Endodermal cell (in vitro differentiated cells): ENCODE results near the gene SLC12A8. TPM values are rescaled to one million over a fixed set of nuclear protein-coding genes. Genes with fewer than 3 reads are reported as not detected.

ENCODE experiments used
- DNase-seq: peaks from one replicate; pipeline ENCODE4 v3.0.0-alpha.2; 2017
- H3K27ac ChIP-seq: 2 replicates; pipeline ENCODE4 v1.5.1; 2013; ENCODE audit warnings: mild to moderate bottlenecking, low read depth, low read length, moderate library complexity
- H3K27me3 ChIP-seq: 2 replicates; pipeline ENCODE4 v1.6.1; 2013; ENCODE audit warnings: mild to moderate bottlenecking, low read length, moderate library complexity; ENCODE audit not compliant: insufficient read depth, control insufficient read depth, poor library complexity, severe bottlenecking
- H3K36me3 ChIP-seq: 2 replicates; pipeline ENCODE4 v1.7.0; 2013; ENCODE audit warnings: mild to moderate bottlenecking, low read length, moderate library complexity; ENCODE audit not compliant: control insufficient read depth, insufficient read depth
- H3K4me1 ChIP-seq: one replicate; pipeline ENCODE4 v1.7.0; 2013; ENCODE audit warnings: low read length; ENCODE audit not compliant: control insufficient read depth, insufficient read depth
- H3K4me3 ChIP-seq: 2 replicates; pipeline ENCODE4 v1.5.1; 2013; ENCODE audit warnings: mild to moderate bottlenecking, low read length, moderate library complexity
- H3K9ac ChIP-seq: 2 replicates; pipeline ENCODE4 v1.6.1; 2013; ENCODE audit warnings: mild to moderate bottlenecking, low read length, moderate library complexity; ENCODE audit not compliant: poor library complexity, severe bottlenecking; ENCODE audit errors: extremely low read depth
- H3K9me3 ChIP-seq: 2 replicates; pipeline ENCODE4 v1.6.1; 2013; ENCODE audit warnings: mild to moderate bottlenecking, low read length, moderate library complexity; ENCODE audit not compliant: control insufficient read depth
- H3K27ac Mint-ChIP-seq: 2 replicates; pipeline ENCODE4 v1.8.0; 2020; ENCODE audit warnings: mixed read lengths
- H3K27me3 Mint-ChIP-seq: 2 replicates; pipeline ENCODE4 v1.8.0; 2021; ENCODE audit warnings: mild to moderate bottlenecking, mixed read lengths; ENCODE audit not compliant: insufficient read depth
- H3K36me3 Mint-ChIP-seq: 2 replicates; pipeline ENCODE4 v1.8.0; 2020; ENCODE audit warnings: low read depth, mixed read lengths
- H3K4me1 Mint-ChIP-seq: 2 replicates; pipeline ENCODE4 v1.8.0; 2020; ENCODE audit warnings: mixed read lengths
- H3K4me3 Mint-ChIP-seq: 2 replicates; pipeline ENCODE4 v1.8.0; 2020; ENCODE audit warnings: mild to moderate bottlenecking, moderate library complexity, mixed read lengths
- H3K9me3 Mint-ChIP-seq: 2 replicates; pipeline ENCODE4 v1.8.0; 2020; ENCODE audit warnings: mild to moderate bottlenecking, mixed read lengths
- CTCF ChIP-seq: fragments of 200-600 bp; sonication (generic); conservative IDR thresholded peaks from 2 replicates; pipeline ENCODE4 v1.5.0; 2021; ENCODE audit warnings: antibody characterized with exemption, mild to moderate bottlenecking
- WGBS, 2 experiments: methylation state at CpG; one replicate each; pipeline versions ENCODE4 v1.1.5 to v1.1.7; 2013; ENCODE audit warnings: missing lambda C conversion rate in 2 of 2, mixed read lengths in 1 of 2; ENCODE audit not compliant: insufficient coverage in 1 of 2, insufficient read length in 1 of 2; 5-methylcytosine and 5-hydroxymethylcytosine counted together
- total RNA-seq, 2 donors: library from RNA; stranded (reverse); fragmentation: NEBNext Ultra II Directional in 1 of 2; extraction: Animal tissue kit (Norgen Biotek cat#: 25700) in 1 of 2; gene quantifications; 2 replicates in 1 of 2; 3 replicates in 1 of 2; pipeline ENCODE4 v1.2.1, GENCODE V29; 2021

Gene SLC12A8
- total RNA-seq, 2 donors from 2014 or later, result 17.3 to 18.6 TPM

- H3K4me1 Mint-ChIP-seq, result peaks cover 8% of the 10 kb centered on the region
- peaks cover 14% of the 10 kb centered on the region for H3K9me3 Mint-ChIP-seq
- no peak for TF ChIP-seq CTCF
- Histone ChIP-seq H3K27ac (no peak overlapping the region), H3K9me3 (peaks cover 21% of the 10 kb centered on the region), H3K27me3 (no peaks in the 10 kb centered on the region), H3K4me1 (no peaks in the 10 kb centered on the region), H3K36me3 (peaks cover 32% of the 10 kb centered on the region), H3K9ac (no peak overlapping the region), H3K4me3 (no peak overlapping the region)
- no peak overlapping the region for H3K4me3 Mint-ChIP-seq
- DNase-seq, result no peak
- no peak overlapping the region for H3K27ac Mint-ChIP-seq
- peaks cover 26% of the 10 kb centered on the region for H3K36me3 Mint-ChIP-seq
- WGBS, 2 experiments, result 86 to 94% methylated on average over 1 of the region's 1 CpG
- H3K27me3 Mint-ChIP-seq, result no peaks in the 10 kb centered on the region
These were observed 48.5 kb upstream of the SLC12A8 start for GRCh38 chr3:125261031-125261430.

- TF ChIP-seq CTCF, result no peak
- Histone ChIP-seq H3K27ac (no peak overlapping the region), H3K36me3 (peaks cover 32% of the 10 kb centered on the region), H3K4me3 (no peak overlapping the region), H3K9me3 (peaks cover 21% of the 10 kb centered on the region), H3K4me1 (no peaks in the 10 kb centered on the region), H3K27me3 (no peaks in the 10 kb centered on the region), H3K9ac (no peak overlapping the region)
- no peaks in the 10 kb centered on the region for H3K27me3 Mint-ChIP-seq
- peaks cover 17% of the 10 kb centered on the region for H3K9me3 Mint-ChIP-seq
- H3K4me3 Mint-ChIP-seq, result no peak overlapping the region
- H3K4me1 Mint-ChIP-seq, result peaks cover 8% of the 10 kb centered on the region
- H3K36me3 Mint-ChIP-seq, result peaks cover 32% of the 10 kb centered on the region
- no peak for DNase-seq
- H3K27ac Mint-ChIP-seq, result no peak overlapping the region
- 80 to 100% methylated on average over 1 to 2 of the region's 2 CpGs for WGBS, 2 experiments
These were observed 47.6 kb upstream of the SLC12A8 start for GRCh38 chr3:125260158-125260557.

GRCh38 chr3:125257536-125257935 lies 45.0 kb upstream of the SLC12A8 start:
- TF ChIP-seq CTCF, result no peak
- Histone ChIP-seq H3K4me1 (no peaks in the 10 kb centered on the region), H3K4me3 (no peak overlapping the region), H3K9ac (no peak overlapping the region), H3K27ac (no peak overlapping the region), H3K36me3 (peaks cover 22% of the 10 kb centered on the region), H3K27me3 (no peaks in the 10 kb centered on the region), H3K9me3 (peaks cover 21% of the 10 kb centered on the region)
- 93 to 94% methylated on average over 4 of the region's 4 CpGs for WGBS, 2 experiments
- Mint-ChIP-seq H3K36me3 (peaks cover 29% of the 10 kb centered on the region), H3K27ac (no peak overlapping the region), H3K4me1 (peaks cover 5% of the 10 kb centered on the region), H3K27me3 (no peaks in the 10 kb centered on the region), H3K4me3 (no peak overlapping the region), H3K9me3 (peaks cover 17% of the 10 kb centered on the region)
- DNase-seq, result no peak
